HG02885 (cell line): ENCODE data around the gene PAK1.
"Not testable (repeated sequence)": the region's sequence is repeated elsewhere in the genome, so short reads cannot be mapped to it uniquely, and the experiment has no call there.

Source experiments
- ATAC-seq: cut with Tn5 transposase; IDR thresholded peaks from one replicate; pipeline ENCODE4 v1.9.1; 2021; ENCODE audit warnings: mild to moderate bottlenecking; ENCODE audit not compliant: unreplicated experiment, poor library complexity

Gene PAK1

DNA sequence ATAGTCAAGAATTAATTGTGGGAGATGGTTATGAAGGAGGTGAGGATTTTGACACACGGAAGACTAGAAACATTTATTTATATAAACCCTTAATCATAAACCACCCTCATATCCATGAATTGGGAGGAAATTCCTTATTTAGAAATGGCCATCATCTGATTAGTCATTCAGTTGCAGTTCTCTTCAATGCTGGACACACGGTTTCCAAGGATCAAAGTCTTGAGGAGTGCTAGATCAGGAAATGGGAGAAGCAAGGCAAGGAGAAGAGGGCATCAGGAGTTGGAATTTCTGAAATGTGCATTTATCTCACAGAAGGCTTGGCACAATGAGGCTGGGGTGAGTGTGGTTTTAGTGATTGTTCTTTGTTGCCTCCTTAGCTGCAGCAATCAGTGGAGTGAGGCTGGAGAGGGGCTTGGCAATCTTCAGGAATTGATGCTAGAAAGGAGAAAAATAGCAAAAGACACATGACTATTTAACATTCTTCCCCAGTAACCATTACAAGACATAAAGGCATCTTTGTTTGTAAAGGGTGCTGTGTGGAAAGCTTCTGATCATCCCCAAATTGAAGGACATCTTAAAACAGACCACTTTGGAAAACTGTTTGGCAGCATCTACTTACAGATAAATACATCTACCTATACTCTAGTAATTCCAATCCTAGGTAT, 150.8 kb downstream of the PAK1 start:
- no peak for ATAC-seq

DNA sequence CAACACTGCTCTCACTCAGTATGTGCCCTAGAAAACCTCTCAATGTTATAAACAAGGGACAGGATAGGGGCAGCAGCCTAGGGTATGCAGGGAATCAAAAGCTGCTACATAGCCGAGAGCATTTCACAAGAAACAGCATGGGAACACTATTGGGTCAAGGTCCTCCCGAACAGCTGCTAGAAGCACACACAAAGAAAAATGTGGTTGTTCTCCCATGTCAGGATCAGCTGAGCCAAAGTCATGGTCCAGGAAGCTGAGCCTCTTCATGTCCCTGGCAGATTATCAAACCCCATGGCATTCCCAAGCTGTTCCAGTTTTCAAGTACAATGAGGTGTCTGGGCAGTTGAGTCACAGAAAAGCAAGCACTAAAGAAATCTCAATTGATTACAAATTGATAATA, 151.4 kb downstream of the PAK1 start:
- ATAC-seq = no peak

DNA sequence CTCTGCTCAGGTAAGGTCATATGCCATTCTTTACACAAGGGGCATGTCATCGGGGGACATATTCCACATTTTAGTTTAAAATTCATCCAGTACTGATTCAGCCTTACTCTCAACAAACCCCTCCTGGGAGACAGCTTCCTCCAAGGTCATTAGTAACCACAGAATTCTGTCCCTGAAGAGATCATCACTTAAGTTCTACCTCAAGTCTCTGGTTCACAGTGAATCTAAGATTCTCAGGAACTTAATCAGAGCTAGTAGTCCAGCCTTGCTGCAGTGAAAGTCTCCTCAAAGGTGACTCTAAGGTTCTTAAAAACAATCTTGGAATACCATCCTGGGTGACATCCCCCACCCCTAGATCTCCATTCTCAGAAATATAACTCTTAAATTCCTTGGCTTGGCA, 153.5 kb downstream of the PAK1 start:
- ATAC-seq = no peak

DNA sequence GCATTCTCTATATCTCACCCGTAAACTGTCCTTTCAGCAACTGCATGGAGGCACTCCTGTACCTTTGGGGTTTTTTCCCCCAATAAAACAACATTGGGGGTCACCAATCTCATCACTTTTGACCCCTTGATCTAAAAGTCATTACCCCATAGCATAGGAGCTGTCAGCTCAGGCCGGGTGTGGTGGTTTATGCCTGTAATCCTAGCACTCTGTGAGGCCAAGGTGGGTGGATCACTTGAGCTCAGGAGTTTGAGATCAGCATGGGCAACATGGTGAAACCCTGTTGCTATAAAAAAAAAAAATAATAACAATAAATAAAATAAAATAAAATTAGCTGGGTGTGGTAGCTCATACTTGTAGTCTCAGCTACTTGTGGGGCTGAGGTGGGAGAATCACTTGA, 155.3 kb downstream of the PAK1 start:
- ATAC-seq = no peak

DNA sequence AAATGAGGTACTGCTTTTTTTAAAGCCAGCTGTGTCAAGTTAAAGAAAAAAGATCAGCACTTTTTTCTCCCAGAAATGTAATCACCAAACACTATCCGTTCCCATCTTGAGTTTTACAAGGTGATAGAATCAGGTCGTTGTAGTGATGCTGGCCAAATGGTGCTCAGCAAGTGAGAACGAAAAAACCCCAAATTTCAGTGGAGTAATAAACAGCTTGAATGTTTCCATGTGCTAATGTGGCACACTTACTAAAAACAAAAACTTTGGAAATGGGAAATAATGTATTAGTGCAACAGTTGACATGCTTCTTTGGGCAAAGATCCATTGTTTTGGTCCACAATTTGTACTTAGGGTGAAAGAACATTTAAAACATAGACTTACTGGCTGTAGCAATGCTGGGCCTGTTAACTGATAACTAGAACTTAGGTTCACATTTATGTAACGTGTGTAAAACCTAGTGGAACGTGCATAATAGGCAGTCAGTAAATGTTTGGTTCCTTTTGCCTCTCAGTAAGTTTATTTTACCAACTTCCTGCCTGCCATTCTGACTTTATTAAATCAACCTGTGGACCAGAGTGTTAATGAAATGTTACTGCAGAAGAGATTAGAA, 157.1 kb downstream of the PAK1 start:
- ATAC-seq = no peak

DNA sequence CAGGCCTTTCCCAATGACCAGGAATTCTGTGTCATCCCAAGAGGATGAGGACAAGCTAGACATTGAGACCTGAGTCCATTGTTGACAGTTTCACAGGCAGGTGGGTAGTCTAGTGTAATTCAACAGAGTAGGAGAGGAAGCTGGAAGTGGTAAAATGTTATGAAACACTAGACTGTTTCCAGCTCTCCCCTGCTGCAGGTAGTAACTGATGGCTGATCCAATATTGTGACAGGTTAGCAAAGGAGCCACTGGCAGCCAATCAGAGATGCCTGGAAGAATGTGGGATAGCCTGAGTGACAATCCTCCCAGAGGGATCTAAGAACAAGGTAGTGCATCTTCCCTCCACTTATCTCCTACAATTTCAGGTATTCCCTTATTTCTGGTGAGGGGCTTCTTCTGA, 161.8 kb downstream of the PAK1 start:
- no peak for ATAC-seq

DNA sequence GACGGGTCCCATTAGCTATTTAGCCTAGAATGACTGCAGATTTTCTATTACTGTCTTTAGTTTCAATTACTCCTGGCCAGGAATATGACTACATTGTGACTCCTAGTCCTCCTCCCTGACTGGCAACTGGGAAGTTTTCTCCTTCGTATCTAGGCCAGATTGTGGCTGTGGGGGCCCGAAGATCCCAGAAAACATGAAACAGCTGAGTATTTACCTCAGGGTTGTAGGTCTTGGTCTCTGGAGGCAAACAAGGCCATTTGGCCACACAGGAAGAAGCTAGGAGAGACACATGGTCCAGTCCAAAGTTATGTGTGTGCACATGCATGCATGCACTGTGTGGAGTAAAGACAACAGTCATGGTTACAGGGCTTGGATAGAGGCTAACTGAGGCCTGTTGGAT, 162.2 kb downstream of the PAK1 start:
- no peak for ATAC-seq

DNA sequence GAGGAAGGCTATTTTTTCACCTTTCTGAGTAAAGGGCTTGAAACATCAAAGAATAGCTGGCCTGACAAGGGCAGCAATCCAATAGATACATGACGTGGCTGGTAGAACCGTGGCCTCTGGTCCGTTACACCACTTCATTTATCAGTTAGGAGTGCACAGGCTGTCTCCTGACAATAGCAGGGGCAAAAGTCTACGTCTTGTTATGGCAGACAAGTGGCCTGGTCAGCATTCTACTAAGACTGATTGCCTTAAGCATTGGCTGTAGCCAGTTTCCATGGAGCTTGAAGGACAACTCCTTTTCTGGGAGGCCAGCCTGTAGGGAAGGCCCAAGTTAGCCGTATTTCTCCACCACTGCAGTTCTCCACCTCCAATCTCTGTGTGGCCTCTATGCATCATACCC, 163.2 kb downstream of the PAK1 start:
- ATAC-seq = no peak

DNA sequence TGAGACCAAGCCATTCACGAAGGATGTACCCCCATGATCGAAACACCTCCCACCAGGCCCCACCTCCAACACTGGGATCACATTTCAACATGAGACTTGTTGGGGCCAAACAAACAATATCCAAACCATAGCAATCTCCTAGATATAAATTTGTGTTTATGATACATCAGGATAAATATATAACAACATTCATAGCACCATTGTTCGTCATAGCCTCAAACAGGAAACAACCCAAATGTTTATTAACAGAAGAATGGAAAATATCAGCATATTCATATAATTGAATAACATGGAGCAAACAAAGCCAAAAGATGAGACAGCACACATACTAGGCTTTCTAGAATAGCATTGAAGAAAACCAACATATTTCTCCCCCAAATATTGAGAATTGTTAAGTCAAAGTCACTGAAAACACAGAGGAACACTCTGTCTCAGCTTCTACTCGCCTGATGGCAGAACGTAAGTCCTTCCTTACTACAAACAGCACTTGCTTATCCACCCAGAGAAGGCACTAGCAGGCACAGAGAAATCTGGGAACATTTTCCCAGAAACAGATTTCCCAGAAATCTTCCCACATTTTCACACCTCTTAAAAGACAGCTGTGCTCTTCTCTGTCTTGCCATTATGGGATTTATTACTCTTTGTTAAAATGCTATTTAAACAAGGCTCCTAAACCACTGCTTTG, 164.4 kb downstream of the PAK1 start:
- ATAC-seq = no peak

DNA sequence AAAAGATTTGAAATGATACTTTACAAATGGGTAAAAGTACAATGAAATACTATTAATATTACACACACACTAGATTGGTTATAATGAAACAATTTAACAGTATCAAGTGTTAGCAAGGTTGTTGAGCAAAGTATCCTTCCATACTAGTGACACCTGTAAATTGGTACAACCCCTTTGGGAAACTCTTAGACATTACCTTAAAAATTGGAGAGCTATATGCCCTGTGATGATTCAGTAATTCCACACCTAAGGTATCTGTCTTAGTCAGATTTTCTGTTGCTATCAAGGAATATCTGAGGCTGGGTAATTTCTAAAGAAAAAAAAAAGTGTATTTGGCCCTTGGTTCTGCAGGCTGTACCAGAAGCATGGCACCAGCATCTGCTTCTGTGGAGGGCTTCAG, 165.1 kb downstream of the PAK1 start:
- ATAC-seq = no peak

DNA sequence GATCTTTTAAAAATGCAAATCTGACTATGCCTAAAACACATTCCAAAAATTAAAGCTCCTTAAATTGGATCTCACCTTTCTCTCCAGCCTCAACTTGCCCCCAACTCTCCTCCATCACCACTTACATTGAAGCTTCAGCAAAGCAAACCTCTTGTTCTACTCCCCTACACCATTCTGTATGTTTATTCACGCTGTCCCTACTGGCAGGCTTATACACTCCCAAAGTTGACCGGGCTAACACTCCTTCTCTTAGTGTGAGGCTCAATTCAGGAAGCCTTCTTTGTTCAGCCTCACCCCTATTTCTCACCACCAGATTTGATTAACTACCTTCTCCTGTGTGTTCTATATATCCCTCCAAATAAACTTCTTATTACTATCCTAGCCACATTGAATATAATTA, 170.6 kb downstream of the PAK1 start:
- no peak for ATAC-seq

DNA sequence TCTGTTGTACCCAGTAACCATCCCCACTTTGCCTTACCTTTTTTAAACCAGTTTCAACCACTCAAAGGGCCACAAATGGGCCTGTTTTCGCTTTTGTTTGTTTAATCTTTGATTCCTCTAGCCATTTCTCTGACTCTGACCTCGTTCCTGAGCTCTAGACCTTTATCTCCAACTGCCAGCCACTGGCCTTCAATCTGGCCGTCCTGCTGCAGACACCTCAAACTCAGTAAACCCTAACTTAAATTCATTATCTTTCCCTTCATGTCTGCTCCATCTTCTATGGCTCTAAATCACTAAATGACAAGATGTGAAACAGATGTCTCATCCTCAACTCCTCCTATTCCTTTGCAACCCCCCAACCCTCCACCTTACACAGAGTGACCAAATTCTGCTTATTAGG, 171.1 kb downstream of the PAK1 start:
- no peak for ATAC-seq

DNA sequence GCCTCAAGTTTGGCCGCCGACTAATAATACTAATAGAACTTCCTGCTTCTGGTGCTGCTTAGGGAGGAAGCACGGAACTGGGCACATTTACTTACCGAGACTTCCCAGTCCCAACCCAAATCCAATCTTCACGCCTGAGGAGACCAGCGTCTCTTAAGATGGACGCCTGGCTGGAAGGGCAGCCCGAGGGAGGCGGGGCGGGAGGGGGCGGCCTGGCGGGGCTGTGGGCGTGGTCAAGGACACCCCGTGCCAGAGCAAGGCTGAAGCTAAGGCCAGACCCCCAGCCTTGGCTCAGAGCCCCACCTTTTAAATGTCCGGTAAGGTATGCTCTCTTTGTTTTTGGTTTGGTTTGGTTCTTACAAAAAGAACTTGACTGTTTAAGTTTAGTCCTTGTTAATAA, 172.4 kb downstream of the PAK1 start, which contains the start of gene GDPD4:
TSS of gene GDPD4 (minus strand) at position 177 of the 400 bp plus-strand sequence. CDS start 16,549 bp downstream, outside the sequence.
- no peak for ATAC-seq

DNA sequence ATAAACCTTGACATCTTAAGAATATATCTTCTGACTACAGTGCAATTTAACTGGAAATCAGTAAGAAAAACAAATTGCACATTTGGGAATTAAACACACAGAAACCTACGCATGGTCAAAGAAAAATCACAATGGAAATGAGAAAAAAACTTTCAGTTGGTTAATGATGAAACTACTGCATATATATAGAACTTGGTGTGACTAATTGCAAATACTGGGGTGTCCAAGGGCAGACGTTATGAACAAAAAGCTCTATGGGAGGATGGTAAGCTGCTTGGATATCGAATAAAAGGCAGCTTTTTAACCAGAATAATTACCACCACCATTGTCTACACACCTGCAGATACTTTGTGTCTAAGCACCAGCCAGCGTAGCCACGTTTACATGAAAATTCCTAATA, 173.2 kb downstream of the PAK1 start:
- ATAC-seq = no peak

DNA sequence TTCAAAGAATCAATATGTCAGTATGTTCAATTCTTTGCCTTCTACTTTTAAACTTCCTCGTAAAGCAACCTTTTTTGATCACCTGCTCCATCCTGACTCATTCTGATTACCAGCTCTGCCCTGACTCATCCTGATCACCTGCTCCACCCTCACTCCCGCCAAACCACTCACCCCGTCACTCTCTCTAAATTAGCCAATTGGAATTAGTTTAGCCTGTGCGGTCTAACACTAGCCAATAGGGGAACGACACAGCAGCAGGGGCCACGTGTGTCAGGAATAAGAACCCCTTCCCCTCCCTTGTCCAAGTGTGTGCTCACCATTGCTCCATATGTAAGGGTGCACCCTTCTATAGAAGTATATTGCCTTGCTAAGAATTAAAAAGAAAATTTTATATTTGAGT, 173.9 kb downstream of the PAK1 start:
- ATAC-seq = not testable (repeated sequence)

DNA sequence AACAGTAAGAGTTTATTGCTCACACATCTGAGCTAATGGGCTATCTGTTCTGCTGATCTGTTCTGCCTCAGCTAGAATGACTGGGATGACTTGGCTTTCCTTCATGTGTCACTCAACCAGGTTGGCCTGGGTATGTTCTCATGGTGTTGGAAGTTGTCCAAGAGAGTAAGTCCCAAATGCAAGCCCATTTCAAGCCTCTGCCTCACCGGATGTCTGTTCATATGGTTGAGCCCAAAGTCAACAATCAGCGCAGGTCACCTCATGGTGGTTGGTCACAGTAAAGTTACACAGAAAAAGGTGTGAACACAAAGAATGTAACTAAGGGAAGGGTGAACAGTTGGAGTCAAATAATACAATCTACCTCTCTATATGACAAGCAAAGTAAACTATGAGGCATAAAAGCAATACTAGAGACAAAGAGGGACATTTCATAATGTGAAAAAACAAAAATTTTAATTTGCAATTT, 174.3 kb downstream of the PAK1 start:
- ATAC-seq = no peak

DNA sequence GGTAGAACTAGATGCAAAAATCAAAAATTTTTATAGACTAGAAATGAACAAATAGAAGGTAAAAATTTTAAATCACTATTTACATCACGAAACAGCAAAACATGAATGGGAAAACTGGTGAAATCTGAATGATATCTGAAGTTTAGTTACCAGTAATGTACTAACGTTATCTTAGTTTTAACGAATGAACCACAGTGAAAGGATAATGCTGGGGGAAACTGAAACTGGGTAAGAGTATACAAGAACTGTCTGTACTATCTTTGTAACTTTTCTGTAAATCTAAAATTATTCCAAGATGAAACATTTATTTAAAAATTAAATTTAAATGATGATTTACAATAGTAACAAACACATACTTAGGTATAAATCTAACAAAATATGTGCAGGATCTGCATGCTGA, 179.9 kb downstream of the PAK1 start:
- no peak for ATAC-seq

DNA sequence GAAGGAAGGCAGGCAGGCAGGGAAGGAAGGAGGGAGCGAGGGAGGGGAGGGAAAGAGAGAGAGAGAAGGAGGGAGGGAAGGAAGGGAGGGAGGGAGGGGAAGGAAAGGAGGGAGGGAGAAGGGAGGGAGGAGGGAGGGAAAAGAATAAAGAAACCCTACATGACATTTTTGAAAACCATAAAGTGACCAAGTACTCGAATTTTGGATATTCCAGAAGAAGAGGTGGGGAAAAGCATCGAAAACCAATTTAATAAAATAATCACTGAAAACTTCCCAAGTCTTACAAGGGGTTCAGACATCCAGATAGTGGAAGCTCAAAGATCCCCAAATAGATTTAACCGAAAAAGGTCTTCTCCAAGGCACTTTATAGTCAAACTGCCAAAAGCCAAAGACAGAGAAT, 184.2 kb downstream of the PAK1 start:
- no peak for ATAC-seq

DNA sequence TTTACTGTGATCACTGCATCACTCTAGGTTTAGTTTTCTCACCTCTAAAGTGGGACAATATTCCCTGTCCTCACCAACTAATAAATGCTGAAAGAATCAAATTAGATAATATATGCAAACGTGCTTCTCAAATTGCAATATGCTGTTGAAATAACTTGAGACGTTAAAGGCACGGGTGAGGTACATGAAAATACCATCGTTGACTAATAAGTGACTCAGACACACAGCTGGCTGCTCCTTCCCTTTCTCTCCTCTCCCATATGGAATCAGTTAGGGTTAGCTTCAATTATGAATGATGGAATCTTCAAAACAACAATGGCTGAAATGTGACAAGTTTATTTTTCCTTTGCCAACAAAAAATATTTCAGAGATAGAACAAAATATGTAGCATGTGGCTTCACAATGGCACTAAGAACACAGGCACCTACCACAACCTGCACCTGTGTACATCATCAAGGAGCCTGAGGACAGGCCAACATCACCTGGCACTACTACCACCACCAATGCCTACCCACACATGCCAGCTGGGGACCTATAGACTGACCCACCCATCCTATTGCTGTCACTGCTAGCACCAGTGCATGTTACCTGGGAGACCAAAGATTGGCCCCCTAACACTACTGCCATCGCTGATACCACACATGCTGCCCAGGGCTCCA, 186.2 kb downstream of the PAK1 start:
- ATAC-seq = no peak

DNA sequence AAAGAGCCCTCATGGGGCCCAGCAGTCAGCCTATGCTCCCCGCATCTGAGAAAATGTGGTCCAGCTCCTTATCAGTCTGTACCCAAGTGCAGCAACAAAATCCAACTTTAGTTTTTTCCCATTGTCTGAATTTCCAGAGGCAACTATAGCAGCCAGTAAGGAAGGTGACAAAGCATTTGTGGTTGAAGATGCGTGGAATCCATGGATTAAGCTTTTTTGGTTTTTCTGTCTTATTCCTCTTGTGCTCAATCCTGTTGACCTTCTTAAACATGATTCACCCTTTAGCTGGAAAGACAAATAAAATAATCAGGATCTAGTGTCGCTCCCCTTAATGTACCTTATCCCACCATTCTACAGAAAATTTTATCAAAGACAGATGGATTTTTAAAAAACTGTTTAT, 186.8 kb downstream of the PAK1 start:
- ATAC-seq = no peak
